NCI-H2196 (cell line): ENCODE data around the gene ASPG.
"Not testable (repeated sequence)": the region's sequence is repeated elsewhere in the genome, so short reads cannot be mapped to it uniquely, and the experiment has no call there.

Source experiments
- DNase-seq: peaks from one replicate; lab custom pipeline; 2025; ENCODE audit not compliant: unreplicated experiment; lab: John Stamatoyannopoulos, UW

Gene ASPG

DNA sequence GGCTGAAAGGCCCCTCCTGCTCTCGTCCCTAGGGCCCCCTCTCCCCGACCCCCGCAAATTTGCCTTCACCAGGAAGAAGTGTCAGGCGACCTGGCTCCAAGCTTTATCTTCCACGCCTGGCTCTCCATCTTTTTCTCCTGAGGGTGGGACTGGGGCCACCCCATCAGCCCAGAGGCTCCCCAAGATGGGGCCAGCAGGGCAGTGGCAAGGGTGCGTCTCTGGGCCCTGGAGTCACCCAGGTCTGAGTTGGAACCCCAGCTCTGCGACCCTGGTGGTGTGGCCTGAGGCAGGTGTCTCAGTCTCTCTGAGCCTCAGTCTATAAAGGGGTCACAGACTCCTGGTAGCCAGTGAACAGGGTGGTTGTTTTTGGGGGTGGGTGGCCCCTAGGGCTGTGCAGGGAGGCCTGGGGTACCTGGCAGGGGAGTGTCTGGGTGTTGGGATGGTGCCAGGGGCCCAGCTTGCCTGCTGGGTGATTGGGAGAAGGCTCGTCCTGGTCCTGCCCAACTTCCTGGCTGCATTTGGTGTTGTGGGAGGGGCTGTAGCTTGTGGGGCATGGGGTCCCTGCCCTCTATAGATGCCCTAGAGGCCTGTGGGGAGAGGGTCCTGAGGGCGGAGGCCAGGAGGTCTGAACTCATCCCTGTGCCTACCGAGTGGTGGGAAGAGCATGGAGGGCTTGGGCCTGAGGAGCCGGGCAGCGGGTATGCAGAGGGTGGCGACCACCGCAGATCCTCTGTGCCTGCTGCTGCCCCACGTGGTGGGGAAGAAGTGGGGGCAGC is 60.5 kb downstream of the ASPG start:
- DNase-seq: no peak

DNA sequence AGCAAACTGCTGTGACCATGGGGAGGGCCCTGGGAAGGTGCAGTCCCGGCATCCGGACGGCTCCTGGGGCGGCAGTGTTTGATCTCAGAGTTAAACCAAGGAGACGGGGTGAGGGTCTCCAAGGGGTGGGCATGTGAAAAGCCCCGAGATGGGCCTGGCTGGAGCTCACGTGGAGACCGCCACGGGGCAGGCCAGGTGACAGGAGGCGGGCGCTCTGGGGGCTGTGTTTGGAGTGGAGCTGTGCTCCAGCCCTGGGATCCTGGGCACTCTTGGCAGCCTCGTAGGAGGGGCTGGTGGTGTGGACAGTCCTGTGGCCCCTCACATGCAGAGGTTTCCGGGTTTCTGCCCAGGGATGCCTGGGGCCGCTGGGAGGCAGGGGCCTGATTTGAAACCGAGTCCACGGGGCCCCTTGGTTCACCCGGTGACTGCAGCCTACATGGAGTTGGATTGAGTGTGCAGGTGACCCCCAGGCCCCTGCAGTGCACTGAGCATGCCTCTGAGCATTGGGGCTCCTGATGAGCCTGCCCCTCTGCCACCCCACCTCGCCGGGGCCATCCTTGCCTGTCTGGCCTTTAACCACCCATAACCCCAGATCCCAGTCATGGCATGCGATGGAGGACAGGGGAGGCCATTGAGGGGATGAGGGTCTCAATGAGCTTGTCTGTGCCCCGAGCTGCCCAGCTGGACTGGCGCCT is 61.3 kb downstream of the ASPG start:
- no peak for DNase-seq

DNA sequence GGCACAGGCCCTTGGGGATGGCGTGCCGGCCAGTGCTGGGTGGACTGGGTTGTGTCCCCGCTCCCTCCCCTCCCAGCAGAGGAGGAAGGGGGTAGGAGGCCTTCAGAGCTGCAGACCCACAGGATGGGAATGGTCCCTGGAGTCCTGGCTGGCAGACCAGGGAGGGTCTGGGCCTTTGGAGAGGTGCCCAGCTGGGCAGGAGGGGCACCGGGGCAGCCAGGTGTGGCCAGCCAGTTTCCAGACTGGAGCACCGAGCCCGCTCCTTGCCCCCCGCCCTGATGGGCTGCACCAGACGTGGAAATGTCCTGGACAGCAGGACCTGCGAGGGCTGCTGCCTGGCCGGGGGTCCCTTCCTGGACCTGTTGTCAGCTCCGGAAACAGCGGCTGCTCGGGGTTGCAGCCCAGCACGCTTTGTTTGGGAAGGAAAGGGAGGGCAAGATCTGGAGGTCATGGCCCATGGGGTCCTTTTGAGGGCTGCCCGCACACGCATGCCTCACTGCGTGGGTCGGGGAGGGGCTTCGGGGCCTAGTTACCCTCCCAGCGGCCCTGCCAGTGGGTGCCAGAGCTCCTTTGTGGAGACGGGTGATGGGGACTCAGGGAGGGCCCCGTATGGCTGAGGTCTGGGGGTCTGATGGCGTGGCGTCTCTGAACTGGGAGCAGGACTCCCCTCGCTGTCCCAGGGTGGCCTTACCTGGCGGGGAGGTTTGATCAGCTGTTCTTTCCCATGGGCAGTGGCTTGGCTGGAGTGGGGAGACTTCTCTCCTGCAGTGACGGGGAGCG is 62.0 kb downstream of the ASPG start:
- DNase-seq: no peak

DNA sequence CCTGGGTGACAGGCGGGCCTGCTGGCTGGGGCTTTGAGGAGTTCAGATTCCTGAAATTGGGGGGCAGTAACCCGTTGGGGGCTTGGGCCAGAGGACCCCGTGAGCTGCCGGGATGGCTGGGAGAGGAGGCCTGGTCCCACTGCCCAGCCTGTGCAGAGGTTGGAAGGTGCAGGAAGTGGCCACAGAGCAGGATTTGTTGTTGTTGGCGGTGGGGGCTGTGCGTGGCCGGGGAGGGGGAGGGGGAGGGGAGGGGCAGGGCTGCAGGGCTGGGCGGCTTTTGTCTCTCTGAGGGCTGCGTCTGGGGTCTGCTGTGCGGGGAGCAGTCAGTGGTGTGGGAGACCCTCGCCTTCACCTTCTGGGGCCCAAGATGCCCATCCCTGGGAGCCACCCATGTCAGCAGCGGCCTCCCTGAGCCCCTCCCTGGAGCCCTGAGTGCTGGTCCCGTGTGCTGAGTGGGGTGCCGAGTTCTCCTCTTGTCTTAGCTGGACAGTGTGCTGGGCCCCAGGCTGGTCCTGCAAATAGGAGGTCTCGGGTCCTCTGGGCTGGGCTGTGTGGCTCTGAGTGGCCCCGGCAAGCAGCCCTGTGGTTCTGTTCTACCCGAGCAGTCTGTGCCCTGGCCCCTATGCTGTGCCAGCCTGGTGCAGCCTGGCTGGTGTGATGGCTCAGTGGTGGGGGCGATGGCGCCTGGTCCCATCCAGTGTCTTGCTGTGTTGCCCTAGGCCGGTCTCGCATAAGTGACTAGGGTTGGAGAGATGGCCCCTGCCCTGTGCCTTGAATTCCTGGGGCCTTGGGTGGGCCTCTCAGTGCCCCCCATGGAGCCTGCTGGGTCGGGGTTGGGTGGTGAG is 63.2 kb downstream of the ASPG start:
- DNase-seq: no peak

DNA sequence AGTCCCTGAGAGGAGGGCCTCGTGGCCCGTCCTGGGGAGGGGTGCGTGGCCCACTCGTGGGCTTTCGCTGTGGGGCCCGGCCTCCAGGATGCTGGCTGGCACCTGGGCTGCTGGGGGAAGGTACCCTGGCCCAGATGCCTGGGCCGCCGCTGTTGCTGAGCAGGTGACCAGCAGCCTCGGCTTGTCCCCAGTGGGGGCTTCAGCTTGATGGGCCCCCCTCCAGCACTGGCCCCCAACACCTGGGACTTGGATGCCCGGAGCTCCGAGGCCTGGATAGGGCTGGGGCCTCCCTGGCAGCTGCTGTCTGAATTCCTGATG is 63.7 kb downstream of the ASPG start:
- no peak for DNase-seq

DNA sequence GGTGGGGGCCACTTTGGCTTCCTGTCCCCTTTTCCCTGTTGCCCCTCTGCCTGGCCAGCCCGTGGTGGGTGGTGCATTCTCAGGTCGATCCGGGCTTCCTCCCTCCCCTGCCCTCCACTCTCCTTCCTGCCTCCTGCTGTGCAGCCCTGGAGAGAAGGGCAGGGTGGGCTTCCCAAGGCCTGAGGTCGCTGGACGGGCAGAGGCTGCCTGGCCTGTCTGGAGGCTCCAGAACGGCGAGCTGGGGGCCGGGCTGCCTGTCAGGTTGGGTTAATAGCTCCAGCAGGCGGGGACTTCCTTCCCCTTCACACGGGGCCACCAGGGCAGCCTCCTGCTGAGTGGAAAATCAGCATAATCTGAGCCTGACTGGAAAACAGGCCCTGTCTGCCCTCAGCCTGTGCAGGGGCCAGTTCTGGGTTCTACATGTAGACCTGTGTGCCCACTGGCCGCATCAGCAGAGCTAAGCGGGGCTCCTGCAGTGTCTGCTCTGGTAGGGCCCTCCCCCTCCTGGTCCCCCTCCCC is 64.2 kb downstream of the ASPG start:
- DNase-seq: peak; percentile 2

DNA sequence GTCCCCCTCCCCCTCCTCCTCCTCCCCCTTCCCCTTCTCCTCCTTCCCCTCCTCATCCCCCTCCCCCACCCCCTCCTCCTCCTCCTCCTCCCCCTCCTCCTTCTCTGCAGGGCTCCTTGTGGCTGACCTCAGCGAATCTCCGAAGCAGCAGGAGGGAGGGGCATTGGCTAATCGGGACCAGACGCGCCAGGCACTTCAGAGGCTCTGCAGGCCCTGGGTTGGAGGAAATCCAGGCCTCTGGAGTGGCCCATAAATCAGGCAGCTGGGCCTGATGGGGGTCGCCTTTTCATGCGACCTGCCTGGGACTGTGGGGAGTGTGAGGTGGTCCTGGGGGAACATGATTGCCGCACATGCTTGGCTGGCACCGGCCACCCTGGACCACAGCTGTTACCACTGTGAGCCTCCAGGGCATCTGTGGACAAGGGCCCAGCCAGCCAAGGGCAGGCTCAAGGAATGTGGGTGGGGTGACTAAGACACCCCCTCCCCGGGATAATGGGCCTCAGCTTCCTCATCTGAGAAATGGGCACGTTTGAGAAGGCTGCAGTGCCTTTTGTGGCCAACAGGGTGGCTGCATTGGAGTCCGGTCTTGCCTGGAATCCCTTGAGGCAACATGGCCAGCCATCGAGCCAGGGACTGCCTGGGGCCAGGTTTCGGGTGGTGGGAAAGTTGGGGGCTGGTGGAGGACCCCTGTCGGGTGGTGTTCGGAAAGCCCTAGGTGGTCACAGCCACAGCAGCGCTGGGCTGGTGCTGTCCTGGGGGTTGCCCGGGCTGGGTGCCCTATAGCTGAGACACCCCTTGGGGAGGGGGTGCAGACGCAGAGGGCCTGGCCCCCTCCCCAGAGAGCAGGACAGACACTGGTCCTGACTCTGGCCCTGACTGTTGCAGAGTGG is 64.9 kb downstream of the ASPG start:
- peak; percentile 10 for DNase-seq

DNA sequence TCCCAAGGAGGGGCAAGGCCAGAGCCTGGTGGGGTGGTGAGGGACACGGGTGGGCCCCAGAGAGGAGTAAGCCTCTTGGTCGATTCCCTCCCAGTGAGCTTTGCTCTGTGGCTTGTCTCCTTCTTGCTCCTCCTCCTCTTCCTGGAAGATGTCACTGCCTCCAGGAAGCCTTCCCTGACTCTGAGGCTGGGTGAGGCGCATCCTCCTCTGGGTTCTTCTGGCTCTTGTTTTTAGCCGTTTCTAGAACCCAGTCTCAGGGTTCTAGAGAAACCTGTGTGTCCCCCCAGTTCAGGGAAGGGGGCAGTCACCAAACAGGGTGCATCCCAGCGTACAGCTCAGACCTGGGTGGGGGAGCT is 65.5 kb downstream of the ASPG start:
- no peak for DNase-seq

DNA sequence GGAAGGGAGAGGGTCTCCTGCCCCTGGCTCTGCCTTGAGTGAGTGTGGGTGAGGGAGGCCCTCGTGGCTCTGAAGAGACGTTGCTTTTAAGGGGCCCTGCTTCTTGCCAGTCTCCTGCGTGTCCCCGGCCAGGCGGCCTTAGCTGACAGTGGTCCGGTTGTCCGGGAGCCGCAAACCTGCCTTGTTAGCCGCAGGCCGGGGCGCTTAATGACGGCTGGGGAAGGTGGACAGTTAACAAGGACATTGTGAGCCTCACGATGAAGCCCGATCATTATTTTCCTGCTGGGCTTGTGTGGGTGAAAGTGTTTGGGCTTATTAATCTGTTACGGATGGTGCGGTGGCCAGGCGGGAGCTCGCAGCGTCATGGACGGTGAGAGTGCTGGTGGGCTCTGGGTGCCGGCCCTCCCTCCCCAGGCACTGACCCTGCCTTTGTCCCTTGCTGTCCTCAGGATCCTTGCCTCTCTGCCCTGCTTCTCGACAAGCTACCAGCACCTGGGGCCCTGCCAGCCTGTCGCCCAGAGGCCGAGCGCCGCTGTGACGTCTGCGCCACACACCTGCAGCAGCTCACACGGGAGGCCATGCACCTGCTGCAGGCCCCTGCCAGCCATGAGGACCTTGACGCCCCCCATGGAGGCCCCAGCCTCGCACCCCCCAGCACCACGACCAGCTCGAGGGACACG is 66.2 kb downstream of the ASPG start:
- DNase-seq: no peak

DNA sequence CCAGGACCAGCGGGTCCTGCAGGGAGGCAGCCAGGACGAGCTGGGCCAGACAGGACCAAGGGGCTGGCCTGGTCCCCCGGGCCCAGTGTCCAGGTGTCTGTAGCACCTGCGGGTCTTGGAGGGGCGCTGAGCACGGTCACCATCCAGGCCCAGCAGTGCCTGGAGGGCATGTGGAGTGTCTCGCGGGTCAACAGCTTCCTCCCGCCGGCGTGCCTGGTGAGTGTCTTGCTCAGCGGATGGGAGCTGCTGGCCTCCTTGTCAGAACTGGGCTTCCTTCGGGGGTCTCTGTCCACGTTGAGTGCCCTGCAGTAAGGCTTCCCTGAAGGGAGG is 66.7 kb downstream of the ASPG start:
- DNase-seq: no peak

DNA sequence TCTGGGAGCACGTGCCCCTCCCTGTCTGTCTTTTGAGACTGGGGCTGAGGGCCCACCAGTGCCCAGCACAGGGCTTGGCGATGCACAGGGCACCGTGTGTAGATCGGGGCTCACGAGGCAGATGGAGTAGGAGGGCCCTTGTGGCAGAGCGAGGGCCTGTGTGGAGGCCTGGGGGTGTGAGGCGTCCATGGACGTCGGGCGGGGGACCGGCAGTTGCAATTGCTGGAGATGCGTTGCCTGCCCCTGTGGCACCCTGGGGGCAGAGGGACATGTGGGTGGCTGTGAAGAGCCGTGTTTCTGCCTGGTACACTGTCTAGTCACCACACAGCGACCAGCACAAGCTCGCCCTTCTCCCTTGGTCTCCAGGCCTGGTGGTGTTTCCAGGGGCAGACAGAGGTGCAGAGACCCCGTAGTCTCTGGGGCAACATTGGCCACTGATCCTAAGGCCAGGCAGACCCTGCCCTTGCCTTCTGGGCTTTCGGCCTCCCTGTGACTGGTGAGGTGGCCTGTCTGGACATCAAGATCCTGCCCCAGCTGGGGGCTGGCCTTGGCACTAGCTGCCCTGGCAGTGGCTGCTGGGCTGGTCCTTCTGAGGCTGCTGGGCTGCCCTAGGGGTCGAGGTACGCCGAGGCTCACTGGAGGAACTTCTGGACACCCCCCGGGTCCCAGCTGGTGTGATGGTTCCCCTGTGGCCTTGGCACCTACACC is 67.3 kb downstream of the ASPG start:
- no peak for DNase-seq

DNA sequence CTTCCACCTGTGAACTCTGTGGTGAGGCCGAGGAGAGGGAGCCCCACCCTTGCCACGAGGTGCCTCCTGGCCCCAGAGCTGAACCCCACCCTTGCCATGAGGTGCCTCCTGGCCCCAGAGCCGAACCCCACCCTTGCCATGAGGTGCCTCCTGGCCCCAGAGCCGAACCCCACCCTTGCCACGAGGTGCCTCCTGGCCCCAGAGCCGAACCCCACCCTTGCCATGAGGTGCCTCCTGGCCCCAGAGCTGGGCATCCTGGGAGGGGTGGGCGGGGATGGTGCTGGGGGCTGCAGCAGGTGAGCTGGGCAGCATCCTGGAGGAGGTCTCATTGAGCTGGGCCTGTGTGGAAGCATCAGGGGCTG is 67.9 kb downstream of the ASPG start:
- DNase-seq: not testable (repeated sequence)

DNA sequence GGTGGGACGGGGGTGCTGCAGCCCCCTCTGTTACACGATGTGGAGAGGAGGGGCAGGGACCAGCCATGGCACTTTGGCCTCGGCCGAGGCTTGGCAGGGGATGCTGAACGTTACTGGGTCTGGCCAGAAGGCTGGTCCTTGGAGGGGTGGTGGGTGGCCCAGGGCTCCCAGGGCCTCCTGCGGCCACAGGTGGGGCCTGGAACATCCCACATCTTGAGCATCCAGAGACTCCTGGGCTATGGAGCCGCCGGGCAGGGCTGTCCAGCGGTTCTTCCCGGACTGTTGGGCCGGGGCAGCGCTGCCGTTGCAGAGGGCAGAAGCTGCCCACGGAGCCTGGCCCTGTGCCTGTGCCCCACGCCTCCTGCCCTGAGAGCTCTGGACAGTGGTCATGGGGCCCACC is 68.7 kb downstream of the ASPG start:
- DNase-seq: no peak

DNA sequence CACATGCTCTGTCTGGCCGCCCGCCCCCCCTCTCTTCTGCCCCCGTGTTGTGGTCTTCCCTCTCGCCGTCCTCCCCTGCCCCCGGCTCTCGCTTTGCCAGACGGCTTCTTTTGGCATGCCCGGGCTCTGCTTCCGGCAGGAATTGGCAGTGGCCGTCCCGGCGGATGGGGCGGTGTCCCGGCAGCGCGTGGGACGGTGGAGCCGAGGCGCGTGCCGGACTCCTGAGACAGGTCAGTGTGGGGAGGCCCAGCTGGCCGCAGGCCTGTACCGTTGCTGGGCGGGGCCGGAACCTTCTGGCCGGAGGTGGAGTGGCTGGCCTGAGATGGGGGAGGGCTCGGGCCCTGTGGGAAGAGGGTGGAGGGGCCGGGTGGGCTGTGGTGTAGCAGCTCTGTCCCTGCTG is 70.0 kb downstream of the ASPG start:
- no peak for DNase-seq

DNA sequence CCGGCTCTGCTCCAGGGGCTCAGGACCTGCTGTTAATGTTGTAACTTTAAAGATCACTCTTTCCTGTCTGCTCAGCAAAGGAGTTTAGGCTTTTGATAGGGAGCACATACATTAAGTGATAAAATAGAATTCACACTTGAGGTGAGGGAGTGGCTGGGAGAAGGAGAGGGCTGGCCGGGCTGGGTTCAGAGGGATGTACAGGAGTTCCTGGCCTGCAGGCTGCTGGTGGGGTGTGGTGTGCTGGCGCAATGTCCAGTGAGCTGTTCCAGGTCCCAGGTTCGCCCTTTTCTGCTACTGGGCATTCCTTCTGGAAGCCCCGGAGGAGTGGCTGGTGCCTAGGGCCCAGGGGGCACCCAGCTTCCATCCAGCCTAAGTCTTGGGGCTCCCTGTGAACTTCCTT is 70.6 kb downstream of the ASPG start:
- no peak for DNase-seq

DNA sequence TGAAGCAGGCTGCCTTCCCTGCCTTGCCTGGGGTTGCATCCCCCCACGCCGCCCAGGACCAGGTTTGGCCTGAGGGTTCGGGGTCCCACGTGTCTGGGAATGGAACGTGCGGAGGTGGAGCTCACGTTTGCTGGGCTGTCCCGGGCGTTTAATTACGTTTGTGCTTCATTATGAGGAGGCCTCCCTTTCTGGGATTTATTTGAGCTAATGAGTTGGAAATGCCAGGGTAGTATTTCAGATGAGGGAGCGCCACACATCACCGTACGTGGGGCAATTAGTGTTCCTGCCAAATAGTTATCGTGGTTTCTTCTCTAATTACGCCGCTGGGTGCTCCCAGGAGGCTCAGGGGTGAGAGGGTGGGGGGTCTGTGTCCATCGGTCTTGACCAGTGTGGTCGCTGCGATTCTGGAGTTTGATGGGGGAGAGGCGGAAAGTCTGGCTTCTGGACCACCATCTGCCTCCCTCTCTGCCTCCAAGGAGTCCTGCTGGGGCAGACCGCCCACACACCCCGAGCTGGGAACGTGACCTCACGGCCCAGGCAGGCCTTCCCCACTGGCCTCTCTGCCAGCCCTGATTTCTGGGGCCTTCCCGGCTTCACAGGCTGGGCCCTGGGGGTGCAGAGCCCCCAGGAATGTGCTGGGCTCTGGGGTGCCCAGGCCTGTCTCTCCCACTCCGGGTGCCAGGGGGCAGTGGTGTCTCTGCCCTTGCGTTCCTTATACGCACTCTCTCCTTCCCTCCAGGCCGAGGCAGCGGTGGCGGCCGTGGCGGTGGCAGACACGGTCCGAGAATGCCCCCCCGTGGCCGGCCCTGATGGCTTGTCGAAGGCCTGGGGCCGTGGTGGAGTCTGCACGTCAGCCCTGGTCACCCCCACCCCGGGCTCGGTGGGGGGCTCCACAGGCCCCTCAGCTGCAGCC is 71.8 kb downstream of the ASPG start:
- no peak for DNase-seq

DNA sequence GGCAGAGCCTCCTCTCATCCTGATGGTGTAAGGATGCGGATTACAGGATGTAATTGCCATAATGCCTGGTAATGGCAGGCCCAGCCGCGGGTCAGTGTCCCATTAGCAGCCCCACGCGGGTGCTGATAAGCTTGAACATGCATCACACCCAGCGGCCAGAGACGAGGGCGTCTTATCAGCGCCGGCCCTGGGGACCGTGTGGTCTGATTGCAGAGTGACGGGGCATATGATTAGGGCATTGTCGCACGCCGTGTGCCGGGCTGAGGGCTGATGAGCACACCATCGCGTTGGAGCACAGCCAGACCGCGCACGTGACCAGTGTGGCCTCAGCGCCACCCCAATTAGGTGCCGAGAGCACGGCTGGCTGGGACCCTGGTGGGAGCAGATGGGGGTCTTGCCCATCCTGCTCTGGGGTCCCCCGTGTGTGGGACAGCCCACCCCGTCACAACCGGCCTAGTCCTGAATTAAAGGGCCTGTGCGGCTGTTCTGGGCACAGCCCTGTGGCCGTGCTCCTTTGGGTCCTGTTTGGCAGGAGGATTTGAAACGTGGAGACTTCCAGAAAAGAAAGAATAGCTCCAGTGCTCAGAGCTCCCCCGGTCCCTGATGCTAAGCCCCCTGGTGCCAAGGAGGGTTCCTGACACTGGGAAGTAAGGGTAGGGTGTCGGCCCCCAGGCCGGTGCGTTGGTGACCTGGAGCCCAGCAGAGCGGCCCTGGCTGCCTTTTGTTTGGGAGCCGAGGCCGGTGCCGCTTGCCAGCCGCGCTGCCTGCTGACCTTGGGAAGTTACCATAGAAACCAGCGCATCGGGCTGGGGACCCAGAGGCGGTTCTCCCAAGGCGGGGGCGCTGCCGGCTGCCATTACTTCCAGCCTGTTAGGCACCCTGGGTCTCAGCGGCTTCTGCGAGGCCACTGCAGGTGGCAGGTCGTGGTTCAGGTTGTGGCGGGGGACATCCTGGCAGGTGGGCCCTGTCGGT is 73.6 kb downstream of the ASPG start:
- no peak for DNase-seq
